Subcutaneous adipose tissue (tissue), 4 donors: Measurements from ENCODE around the gene SLC27A3. TPM values are rescaled to one million over a fixed set of nuclear protein-coding genes. Genes with fewer than 3 reads are reported as not detected.

ENCODE experiments used
- CTCF ChIP-seq: fragments of 450-650 bp; IDR thresholded peaks from one replicate; pipeline ENCODE4 v1.5.1; 2016; ENCODE audit warnings: low read depth, mild to moderate bottlenecking, control low read depth, antibody characterized with exemption, moderate library complexity
- total RNA-seq, 4 donors: library from RNA; depleted of rRNA; stranded (reverse); fragments of >200 nt; gene quantifications; one replicate each; pipeline ENCODE4 v1.1.0, GENCODE V29; 2016

The SLC27A3 gene
- total RNA-seq, 4 donors from 2014 or later = 20.4 to 104 (median 46.0) TPM

- no peak for TF ChIP-seq CTCF
These were observed 18.9 kb downstream of the SLC27A3 start for GRCh38 chr1:153793973-153794615.

- TF ChIP-seq CTCF = no peak
These were observed 19.6 kb downstream of the SLC27A3 start for GRCh38 chr1:153794624-153795329.

GRCh38 chr1:153795330-153795837 lies 20.2 kb downstream of the SLC27A3 start:
- no peak for TF ChIP-seq CTCF

GRCh38 chr1:153795934-153796785 lies 21.0 kb downstream of the SLC27A3 start:
- no peak for TF ChIP-seq CTCF

- TF ChIP-seq CTCF = no peak
These were observed 21.8 kb downstream of the SLC27A3 start for GRCh38 chr1:153796786-153797659.

- TF ChIP-seq CTCF = no peak
These were observed 23.2 kb downstream of the SLC27A3 start for GRCh38 chr1:153798468-153798780.
